T-helper 2 cell (primary cell): Measurements from ENCODE around the gene SAFB2.

ENCODE experiments used
- DNase-seq, 5 experiments: peaks; one replicate each; pipeline versions ENCODE4 v3.0.0 to v3.0.0-alpha.2; 2012 to 2022
- total RNA-seq, 2 donors: gene quantifications; one replicate each; lab custom pipeline; 2026; lab: John Stamatoyannopoulos, UW

SAFB2 gene
- 213 to 337 reads per million in 2 donors for total RNA-seq

DNA sequence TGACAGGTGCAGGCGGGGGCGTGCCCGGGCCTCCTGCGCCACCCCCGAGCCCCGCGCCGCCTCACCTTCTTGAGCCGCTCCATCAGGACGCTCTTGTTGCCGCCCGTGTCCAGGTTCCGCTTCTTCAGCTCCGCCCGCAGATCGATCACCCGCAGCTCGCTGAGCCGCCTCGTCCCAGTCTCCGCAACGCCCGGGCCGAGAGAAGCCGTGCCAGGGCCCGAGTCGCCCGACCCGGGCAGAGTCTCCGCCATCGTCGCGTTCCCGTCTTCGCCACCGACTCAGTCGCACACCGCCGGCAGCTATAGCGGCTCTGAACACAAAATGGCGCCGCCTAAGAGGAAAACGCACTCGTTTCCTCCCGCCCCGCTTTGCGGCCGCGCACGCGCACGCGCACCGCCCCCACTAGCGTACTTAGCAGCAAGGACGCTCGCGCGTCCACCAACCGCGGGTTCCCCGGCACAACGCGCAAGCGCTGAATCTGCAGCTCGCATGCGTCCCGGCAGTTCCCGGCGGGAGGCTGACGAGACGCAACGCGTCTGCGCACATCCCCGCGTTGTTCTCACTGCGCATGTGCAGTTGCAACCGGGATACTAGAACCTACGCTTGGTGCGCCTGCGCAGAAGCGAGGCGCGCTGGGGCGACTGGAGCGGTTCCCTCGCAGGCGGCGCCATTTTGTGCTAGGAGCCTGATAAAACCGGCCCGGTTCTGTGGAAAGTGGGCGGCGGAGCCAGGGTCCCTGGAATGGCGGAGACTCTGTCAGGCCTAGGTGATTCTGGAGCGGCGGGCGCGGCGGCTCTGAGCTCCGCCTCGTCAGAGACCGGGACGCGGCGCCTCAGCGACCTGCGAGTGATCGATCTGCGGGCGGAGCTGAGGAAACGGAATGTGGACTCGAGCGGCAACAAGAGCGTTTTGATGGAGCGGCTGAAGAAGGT lies at the start of gene SAFB2, which contains the start of gene SAFB:
TSS of gene SAFB2 (minus strand) at position 312 of the 932 bp plus-strand sequence. CDS start at position 251, 61 bp downstream.
TSS of gene SAFB (plus strand) at position 619 of the 932 bp plus-strand sequence. CDS start at position 742, 123 bp downstream.
- peak; percentile 99 to 100 (median 100) for DNase-seq

DNA sequence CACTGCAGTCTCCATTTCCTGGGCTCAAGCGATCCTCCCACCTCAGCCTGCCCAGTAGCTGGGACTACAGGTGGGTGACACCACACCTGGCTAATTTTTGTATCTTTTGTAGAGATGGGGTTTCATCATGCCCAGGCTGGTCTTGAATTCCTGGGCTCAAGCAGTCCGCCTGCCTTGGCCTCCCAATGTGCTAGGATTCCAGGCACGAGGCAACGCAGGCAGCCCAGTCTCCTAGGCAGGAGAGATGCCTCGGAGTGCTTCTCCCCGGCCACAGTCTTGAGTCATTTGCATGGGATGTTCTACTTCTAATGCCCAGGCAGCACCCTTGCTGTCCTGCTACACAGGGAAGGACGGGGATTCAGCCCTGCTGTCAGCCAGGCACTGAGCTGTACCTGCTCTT lies 49.0 kb upstream of the SAFB2 start:
- no peak for DNase-seq

DNA sequence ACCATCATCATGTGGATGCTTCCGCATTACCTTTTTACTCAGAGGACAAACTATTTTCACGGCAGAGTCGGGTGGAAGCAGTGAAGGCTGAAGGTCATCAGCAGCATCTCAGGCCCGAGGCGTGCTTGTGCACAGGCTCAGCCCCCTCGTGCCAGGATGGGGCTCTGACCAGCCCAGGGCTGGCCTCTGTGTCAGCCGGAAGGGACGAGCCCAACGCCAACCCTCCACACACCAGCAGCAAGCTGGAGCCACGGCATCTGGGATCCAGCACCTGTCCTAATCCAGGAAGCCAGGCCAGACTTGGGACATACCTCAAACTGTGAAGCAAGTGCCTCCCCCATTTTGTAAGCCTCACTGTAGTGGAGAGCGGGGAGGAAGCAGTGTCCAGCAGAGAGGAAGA lies 46.6 kb upstream of the SAFB2 start:
- DNase-seq: no peak

DNA sequence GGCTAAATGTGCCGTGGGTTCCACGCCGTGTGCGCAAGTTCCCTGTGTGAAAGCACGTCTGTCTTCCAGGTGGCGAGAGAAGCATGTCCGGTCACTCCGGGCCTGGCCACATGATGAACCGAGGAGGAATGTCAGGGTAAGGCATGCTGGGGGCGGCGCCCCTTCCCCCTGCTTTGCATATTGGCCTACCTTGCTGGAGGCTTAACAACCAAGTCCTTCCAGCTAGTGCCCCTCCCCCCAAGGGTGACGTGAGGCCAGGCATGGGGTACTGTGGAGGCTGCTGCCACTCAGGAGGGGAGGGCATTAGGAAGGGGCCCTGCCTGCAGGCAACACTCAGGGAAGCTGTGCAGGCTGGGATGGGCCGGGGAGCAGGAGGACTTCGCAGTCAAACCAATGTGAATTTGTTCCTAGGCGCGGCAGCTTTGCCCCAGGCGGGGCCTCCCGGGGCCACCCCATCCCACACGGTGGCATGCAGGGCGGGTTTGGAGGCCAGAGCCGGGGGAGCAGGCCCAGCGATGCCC lies 45.2 kb upstream of the SAFB2 start:
- DNase-seq: no peak

DNA sequence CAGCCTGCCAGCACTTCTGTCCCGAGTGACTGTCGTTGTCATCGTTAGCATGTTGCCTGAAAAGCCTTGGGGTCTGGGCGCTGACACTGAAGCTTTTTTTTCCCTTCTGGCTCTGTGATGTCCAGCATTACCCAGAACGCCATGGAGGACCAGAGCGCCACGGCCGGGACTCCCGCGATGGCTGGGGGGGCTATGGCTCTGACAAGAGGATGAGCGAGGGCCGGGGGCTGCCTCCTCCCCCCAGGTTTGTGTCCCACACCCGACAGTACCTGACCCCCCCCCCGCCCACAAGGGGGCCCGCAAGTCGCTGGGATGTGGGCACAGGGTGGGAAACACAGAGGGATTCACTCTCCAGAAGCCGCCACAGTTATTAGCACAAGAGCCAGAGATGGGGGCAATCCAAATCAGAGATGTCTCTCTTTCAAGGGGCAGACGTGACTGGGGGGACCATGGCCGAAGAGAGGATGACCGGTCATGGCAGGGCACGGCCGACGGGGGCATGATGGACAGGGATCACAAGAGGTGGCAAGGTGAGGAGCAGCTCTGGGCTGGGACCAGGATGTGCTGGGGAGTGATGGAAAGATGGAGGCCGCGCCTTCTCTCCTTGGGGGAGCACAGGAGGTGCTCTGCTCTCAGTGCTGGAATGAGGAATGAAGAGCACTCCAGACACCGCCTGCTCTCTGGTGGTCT lies 44.5 kb upstream of the SAFB2 start:
- no peak for DNase-seq

DNA sequence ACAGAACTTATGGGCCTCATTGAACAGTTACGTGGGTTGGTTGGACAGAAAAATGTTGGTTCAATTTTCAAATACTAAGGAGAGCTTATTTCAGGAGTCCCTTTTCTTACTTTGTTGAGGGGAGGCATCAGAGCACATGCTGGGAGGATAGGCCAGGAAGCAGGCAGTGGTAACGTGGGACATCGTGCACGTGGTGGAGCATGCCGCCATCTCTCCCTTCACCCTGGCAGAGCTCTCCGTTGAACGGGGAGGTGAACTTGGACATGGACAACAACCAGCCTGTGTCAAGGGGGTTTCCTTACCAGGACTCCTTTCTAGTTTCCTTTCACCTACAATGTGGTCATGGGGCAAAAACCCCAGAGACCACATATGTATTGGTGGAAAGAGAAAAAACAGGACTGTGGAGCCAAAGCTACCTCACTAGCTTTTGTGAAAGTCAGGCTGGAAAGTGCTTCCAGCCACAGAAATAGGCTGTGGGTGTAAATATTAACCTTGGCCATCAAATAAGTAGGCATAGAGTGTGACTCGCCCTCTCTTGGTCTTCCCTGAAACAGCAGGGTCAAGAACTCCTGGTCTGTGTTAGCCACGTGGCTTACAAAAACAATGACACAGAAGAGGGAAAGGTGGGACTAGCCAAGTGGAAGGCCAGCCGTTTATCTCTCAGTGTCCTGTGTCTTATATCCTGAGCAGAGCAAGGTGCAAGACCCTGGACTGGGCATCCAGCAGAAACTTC lies 43.4 kb upstream of the SAFB2 start:
- no peak for DNase-seq

DNA sequence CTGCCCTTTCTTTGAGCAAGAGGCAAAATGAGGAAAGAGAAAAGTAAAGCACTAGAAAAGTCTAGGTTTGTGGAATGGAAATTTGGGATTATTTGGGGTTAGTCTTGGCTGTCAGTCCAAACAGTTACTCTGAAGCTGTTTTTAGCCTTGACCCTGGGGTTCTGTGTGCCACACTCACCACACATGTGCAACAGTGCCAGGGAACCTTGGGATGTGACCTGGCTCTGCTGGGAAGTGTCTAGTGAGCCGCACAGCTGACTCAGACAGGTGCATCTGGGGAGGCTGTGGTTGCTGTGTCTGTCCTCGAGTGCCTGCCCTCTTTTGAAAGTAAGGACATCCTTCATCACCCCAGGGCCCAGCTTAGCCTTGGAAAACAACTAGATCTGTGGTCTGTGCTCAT lies 41.9 kb upstream of the SAFB2 start:
- no peak for DNase-seq

DNA sequence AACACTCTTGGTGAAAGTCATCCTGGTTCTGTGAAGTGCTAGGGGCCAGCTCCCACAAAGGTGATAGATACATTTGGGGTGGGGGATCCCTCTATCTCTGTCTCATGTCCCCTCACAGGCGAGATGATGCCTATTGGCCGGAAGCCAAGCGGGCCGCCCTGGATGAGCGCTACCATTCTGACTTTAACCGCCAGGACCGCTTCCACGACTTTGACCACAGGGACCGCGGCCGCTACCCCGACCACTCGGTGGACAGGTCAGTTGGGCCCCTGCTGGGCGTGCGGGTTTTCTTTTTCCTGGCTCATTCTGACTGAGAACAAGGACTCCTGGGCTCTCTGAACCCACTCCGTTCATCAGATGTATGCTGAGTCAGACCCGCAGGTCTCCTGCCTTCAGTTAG lies 41.3 kb upstream of the SAFB2 start:
- no peak for DNase-seq

DNA sequence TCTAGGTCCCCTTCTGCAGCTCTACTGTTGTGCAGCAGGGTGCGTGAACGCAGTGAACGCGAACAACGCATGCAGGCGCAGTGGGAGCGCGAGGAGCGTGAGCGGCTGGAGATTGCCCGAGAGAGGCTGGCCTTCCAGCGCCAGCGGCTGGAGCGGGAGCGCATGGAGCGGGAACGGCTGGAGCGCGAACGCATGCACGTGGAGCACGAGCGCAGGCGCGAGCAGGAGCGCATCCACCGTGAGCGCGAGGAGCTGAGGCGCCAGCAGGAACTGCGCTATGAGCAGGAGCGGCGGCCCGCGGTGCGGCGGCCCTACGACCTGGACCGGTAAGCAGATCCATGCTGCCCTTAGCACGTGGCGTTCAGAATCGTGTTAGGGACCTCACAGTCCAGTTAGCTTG lies 38.9 kb upstream of the SAFB2 start:
- DNase-seq: no peak

DNA sequence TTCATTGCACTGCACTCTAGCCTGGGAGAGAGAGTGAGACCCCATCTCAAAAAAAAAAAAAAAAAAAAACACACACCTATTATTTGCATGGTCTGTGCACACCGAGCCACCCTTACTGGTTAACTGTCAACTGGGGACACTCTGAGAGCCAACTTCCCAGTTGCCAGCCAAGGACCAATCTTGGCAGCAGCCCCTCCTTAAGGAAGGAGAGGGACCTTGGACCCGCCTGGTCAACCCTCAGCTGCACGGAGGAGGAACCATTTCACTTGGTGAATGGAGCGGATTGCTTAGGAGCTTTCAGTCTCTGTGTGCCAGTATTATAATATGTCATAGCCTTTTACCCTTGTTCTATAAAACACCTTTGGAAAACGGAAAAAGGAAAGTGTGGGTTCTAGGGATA lies 32.8 kb upstream of the SAFB2 start:
- no peak for DNase-seq

DNA sequence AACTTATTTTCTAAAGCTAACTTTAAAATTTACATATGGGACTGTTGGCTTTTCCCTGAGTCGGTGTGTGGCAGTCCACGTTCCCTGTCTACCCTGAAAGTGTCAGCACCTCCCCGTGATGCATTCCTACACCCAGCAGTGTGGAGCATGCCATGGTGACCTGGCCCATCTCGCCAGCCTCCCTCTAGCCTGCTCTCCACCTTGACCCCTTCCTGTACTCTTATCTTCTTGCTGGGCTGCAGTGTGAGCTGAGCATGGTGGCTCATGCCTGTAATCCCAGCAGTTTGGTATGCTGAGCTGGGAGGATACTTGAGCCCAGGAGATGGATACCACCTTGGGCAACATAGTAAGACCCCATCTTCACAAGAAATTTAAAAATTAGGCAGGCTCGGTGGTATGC lies 32.4 kb upstream of the SAFB2 start:
- DNase-seq: no peak

DNA sequence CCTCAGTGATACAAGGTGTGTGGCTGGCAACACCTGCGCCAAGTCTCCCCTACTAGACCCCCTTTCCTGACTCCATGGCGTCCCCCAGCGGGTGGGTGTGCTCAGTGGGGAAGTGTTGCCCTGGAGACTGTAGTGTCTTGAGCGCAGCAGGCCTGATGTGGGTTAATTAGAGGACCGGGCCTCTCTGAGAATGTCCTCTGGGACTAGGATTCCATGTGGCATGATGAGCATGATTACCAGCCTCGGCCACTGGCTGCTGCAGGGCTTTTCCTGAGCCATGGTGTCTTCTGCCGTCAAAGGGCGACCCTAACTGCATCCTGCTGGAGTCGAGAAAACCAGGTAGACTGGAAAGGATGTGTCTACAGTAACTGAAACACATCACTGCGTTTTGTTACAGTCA lies 29.7 kb upstream of the SAFB2 start:
- DNase-seq: no peak

DNA sequence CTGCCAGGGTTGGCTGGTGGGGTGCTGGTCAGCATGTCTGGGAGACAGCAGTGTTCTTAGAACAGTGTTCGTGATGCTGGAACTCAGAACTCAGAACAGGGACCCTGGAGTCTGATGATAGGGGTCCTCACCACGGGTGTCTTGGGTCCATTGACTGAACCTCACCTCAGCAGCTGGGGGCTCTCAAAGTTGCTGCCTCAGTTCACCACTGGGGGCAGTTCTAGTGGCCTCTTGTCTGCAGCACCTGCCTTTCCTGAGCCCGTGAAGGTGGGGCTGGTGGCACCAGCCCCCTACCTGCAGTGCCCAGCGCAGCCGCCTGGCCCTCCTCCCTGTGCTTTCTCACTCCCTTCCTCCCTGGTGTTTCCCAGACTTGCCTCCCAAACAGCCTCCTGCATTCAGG lies 28.8 kb upstream of the SAFB2 start:
- no peak for DNase-seq

DNA sequence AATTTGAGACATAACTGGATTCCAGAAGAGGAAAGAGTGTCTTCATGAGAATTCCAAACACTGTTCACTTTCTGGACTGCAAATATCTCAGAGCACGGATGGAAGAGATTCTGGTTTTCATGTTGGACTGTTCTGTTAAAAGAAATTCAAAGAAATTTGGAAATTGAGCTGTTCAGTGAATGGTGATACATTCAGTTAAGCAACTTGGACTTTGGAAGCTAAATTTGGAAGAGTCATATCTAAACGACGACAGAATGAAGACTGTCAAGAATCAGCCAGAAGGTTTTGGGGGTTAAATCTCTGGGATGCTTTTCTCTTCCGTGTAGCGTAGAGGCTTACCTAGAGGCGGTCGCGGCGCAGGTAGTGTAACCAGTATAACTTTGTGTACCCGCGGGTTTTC lies 25.9 kb upstream of the SAFB2 start:
- no peak for DNase-seq

DNA sequence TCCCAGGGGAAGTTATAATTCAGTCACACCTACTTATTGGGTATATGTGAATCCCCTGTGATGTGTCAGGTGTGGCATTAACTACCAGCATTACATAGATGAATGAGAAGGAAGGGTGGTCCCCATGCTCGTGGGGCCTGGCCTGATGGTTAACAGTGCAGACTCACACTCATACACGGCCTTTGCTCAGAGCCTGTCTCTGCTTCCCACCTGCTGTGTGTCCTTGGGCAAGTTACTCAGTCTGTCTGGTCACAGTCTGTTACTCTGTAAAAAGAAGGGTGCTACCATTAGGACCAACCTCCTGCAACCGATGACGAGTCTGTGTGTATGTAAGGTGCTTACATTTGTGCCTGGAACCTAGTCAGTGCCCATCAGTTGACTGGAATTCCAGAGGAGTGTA lies 24.1 kb upstream of the SAFB2 start:
- no peak for DNase-seq

DNA sequence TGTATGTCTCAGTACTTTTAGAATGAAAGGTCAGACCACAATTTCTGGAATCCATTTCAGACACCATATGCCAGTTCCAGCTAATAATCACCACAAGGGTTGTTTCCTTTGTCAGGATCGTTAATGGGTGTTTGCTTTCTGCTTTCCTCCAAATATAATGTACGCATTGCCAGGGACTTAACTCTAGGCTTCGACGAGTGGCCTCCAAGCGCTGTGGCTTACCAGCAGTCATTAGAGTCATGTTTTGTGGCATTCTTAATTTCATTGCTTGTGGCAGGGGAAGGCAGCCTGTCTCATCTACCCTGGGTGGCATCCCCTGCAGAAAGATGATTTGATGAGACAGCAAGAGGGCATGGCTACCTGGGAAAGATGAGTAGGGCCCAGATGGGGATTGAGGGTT lies 22.8 kb upstream of the SAFB2 start:
- no peak for DNase-seq

DNA sequence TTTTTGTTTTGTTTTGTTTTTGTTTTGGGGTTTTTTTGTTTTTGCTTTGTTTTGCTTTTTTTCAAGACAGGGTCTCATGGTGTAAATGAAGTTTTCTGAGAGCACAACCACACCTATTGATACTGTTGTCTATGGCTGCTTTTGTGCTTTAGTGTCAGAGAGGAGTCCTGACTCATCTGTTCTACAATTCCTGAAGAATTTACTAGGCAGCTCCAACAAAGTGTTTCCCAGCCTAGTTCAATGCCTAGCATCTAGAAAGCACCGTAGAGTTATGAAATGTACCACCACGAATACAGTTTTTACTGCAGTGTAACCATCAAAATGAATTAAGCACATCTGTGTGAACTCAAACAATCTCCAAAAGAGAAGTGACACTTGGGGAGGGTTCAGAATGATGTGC lies 21.5 kb upstream of the SAFB2 start:
- no peak for DNase-seq

DNA sequence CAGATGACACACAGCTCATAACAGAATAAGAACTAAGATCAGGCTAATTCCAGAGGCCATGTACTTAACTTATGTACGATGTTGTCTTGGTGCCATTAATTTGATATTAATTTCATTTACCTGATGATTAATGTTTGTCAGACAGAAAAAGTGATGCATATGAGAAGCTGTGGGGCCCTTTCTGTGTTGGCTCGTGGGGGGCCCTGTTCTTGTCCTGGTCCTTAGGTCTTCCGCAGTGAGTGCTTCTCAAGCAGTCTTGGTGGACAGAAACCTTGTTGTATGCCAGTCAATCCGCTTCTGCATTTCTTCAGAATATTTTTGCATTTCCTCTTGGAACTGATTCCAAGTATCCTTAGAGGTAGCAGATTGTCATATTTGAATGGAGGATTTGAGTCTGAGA lies 20.5 kb upstream of the SAFB2 start:
- no peak for DNase-seq

DNA sequence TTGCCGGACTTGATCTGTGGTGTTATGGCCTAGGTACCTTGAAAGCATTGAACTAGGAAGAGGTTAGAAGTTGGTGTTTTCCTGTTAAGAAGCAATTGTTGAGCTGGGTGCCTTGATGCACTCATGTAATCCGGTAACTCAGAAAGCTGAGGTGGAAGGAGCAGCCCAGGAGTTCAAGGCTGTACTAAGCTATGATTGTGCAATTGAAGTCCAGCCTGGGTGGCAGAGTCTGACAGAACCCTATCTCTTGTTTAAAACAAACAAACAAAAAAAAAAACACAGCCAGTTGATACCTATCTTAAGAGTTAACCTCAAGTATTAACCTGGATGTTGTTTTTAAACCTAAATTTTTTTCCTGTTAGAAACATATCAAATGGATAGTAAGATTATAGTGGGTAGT lies 19.6 kb upstream of the SAFB2 start:
- DNase-seq: no peak

DNA sequence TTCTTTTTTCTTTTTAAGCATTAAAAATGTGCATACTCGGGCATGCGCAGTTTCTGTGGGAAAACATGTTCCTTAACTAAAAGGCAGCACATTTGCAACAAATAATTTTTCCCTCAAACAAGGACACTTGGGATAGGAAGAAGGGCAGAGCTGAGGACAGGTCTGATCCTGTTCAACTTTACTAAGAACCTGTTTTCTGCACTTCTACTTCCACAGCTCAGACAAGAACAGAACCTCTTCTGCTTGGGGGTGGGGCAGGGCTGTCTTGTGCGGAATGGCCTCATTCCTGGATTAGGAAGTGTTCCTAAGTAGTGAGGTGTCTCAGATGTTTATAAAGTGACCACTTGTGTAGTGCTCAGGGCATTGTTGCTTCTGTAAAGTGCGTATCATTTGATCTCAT lies 18.6 kb upstream of the SAFB2 start:
- no peak for DNase-seq

DNA sequence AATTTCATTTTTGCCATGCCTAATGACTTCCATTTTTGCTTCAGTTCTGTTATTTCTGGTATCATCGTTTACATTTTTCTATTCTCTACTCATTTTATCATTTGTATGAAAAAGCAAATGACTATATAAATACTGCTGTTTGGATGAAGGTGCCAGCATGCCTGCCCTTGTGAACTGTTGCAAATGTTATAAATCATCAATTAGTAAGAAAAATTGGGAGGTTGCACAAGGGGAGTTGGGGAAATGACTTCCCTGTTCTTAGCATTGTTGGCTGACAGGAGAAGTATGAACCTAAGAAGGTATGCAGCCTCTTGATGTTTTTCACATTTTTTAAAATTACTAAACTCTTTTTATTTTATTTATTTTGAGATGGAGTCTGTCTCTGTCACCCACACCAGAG lies 15.4 kb upstream of the SAFB2 start:
- no peak for DNase-seq

DNA sequence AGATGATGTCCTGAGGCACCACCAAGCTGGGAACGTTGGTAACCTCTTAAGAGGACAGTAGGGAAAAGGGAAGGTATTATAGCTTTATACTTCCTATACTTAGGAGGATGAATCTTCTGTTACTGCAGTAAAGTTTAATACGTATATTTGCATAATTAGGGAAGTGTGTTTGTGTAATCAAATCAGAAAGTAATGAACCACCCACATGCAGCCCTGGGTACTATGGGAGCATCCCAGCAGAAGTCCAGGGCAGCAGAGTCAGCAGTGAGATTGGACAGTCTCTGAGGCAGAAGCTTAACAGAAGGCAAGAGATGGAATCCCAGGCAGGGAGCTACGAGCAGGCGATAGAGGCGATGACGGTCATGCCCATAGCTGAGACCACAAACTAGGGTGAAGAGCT lies 12.9 kb upstream of the SAFB2 start:
- DNase-seq: no peak

DNA sequence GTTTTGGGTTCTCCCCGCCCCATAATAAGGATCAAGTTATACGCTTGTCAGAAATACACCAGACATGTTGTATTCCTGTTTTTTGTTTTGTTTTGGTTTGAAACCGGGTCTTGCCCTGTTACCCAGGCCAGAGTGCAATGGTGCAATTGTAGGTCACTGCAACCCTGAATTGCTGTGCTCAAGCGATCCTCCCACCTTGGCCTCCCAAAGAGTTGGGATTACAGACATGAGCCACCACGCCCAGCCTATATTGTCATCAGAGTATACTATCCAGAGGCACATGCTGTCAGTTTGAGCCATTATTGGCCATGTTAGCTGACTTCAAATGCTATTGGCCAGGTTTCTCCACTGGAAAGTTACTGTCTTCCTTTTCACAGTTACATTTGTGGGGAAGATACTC lies 10.1 kb upstream of the SAFB2 start:
- DNase-seq: no peak
